B cell (primary cell): ENCODE measurements around the gene RTN4IP1. TPM values are rescaled to one million over a fixed set of nuclear protein-coding genes. Genes with fewer than 3 reads are reported as not detected.
"Not testable (repeated sequence)": the region's sequence is repeated elsewhere in the genome, so short reads cannot be mapped to it uniquely, and the experiment has no call there.

Source experiments
- ATAC-seq: fragments of 200-7000 bp; cut with Tn5 transposase; one replicate; pipeline ENCODE4 v1.10.0; 2021; ENCODE audit warnings: low read depth, mild to moderate bottlenecking, moderate number of reproducible peaks, moderate library complexity
- CTCF ChIA-PET: fragments of 350-600 bp; sonication (Branson Sonifier 250); formaldehyde crosslinking; loops from one replicate; lab custom pipeline; 2021; ENCODE audit warnings: antibody characterized with exemption, inconsistent platforms; lab: Charles Lee
- POLR2A ChIA-PET: fragments of 350-600 bp; sonication (Branson Sonifier 250); formaldehyde crosslinking; loops from one replicate; lab custom pipeline; 2021; ENCODE audit warnings: antibody characterized with exemption; lab: Charles Lee
- DNase-seq: peaks from one replicate; pipeline ENCODE4 v3.0.0; 2013
- H2AFZ ChIP-seq: 2 replicates; pipeline ENCODE4 v1.6.1; 2012; ENCODE audit warnings: mild to moderate bottlenecking, low read depth, low read length; ENCODE audit not compliant: insufficient read depth, poor library complexity, severe bottlenecking
- H3K27ac ChIP-seq, 2 donors: 1 replicate in 1 of 2; 2 replicates in 1 of 2; pipeline ENCODE4 v1.5.1; 2012 to 2013; ENCODE audit warnings: low read length in 2 of 2, mild to moderate bottlenecking in 2 of 2, moderate library complexity in 1 of 2
- H3K27me3 ChIP-seq, 4 experiments: fragments of 200-600 bp in 1 of 4; sonication (generic) in 1 of 4; replicated peaks in 1 of 4; 1 replicate in 2 of 4; 2 replicates in 2 of 4; pipeline versions ENCODE4 v1.6.1 to v1.7.0; 2013 to 2016; ENCODE audit warnings: low read length in 3 of 4, mild to moderate bottlenecking in 2 of 4, mixed read lengths in 1 of 4, moderate library complexity in 1 of 4; ENCODE audit not compliant: insufficient read depth in 4 of 4, control insufficient read depth in 3 of 4; ENCODE audit errors: control extremely low read depth in 1 of 4
- H3K36me3 ChIP-seq, 2 experiments: replicated peaks in 1 of 2; 1 replicate in 1 of 2; 2 replicates in 1 of 2; pipeline versions ENCODE4 v1.6.1 to v1.7.1; 2013; ENCODE audit warnings: low read length in 1 of 2; ENCODE audit not compliant: insufficient read depth in 2 of 2, control insufficient read depth in 1 of 2; ENCODE audit errors: control extremely low read depth in 1 of 2, extremely low read depth in 1 of 2
- H3K4me1 ChIP-seq, 2 donors: fragments of 200-600 bp in 1 of 2; sonication (generic) in 1 of 2; 1 replicate in 1 of 2; 2 replicates in 1 of 2; pipeline versions ENCODE4 v1.5.1 to v1.6.1; 2013 to 2017; ENCODE audit warnings: low read length in 2 of 2; ENCODE audit not compliant: control insufficient read depth in 2 of 2, insufficient read depth in 2 of 2
- H3K4me2 ChIP-seq: replicated peaks from 2 replicates; pipeline ENCODE3; 2012; ENCODE audit warnings: mild to moderate bottlenecking, low read depth, low read length; ENCODE audit not compliant: poor library complexity, severe bottlenecking
- H3K4me3 ChIP-seq, 5 experiments: fragments of 200-600 bp in 1 of 5; sonication (generic) in 1 of 5; 1 replicate in 3 of 5; 2 replicates in 2 of 5; pipeline versions ENCODE4 v1.5.1 to v1.7.0; 2011 to 2016; ENCODE audit warnings: low read length in 4 of 5, mild to moderate bottlenecking in 4 of 5, low read depth in 2 of 5, control low read depth in 1 of 5, moderate library complexity in 1 of 5; ENCODE audit not compliant: insufficient read depth in 1 of 5; ENCODE audit errors: control extremely low read depth in 1 of 5, extremely low read depth in 1 of 5
- H3K79me2 ChIP-seq: fragments of 200-600 bp; sonication (generic); one replicate; pipeline ENCODE4 v1.6.0; 2016; ENCODE audit warnings: low read length; ENCODE audit not compliant: control insufficient read depth, insufficient read depth
- H3K9ac ChIP-seq: fragments of 200-600 bp; sonication (generic); 2 replicates; pipeline ENCODE4 v1.6.1; 2017; ENCODE audit warnings: mild to moderate bottlenecking, low read length, moderate library complexity
- H3K9me3 ChIP-seq, 3 donors: one replicate each; pipeline versions ENCODE4 v1.6.1 to v1.7.1; 2013; ENCODE audit warnings: low read length in 2 of 3; ENCODE audit not compliant: control insufficient read depth in 2 of 3, insufficient read depth in 1 of 3; ENCODE audit errors: control extremely low read depth in 1 of 3
- H4K20me1 ChIP-seq: 2 replicates; pipeline ENCODE4 v1.6.0; 2012; ENCODE audit warnings: mild to moderate bottlenecking, low read length; ENCODE audit not compliant: insufficient read depth, control insufficient read depth, poor library complexity, severe bottlenecking
- H3K27ac Mint-ChIP-seq: one replicate; pipeline ENCODE4 v1.8.0; 2021; ENCODE audit warnings: mixed read lengths
- H3K27me3 Mint-ChIP-seq: one replicate; pipeline ENCODE4 v1.8.0; 2021; ENCODE audit warnings: mixed read lengths
- H3K4me1 Mint-ChIP-seq: one replicate; pipeline ENCODE4 v1.8.0; 2021; ENCODE audit warnings: mixed read lengths
- H3K4me3 Mint-ChIP-seq: one replicate; pipeline ENCODE4 v1.8.0; 2021; ENCODE audit warnings: mixed read lengths
- H3K9me3 Mint-ChIP-seq: one replicate; pipeline ENCODE4 v1.8.0; 2022; ENCODE audit warnings: mixed read lengths; ENCODE audit not compliant: insufficient read depth
- CTCF ChIP-seq: fragments of 200-600 bp; IDR thresholded peaks from one replicate; pipeline ENCODE4 v1.8.0; 2022; ENCODE audit warnings: antibody characterized with exemption, mild to moderate bottlenecking
- EZH2 ChIP-seq: IDR thresholded peaks from 2 replicates; pipeline ENCODE4 v1.6.1; 2012; ENCODE audit warnings: borderline replicate concordance, low read depth, mild to moderate bottlenecking, moderate library complexity, low read length; ENCODE audit not compliant: insufficient read depth, poor library complexity, severe bottlenecking
- WGBS: methylation state at CpG from one replicate; pipeline ENCODE4 v1.1.5; 2013; ENCODE audit warnings: missing lambda C conversion rate; ENCODE audit not compliant: insufficient coverage; 5-methylcytosine and 5-hydroxymethylcytosine counted together
- intact Hi-C: fragments of 100-400 bp; cut with micrococcal nuclease; formaldehyde crosslinking; loops from one replicate; pipeline ENCODE4 v1.10.0; 2022
- polyA plus RNA-seq: library from polyadenylated mRNA; depleted of rRNA; stranded (reverse); fragments of >200 nt; gene quantifications from 2 replicates; pipeline ENCODE4 v1.2.3, GENCODE V29; 2012
- total RNA-seq, 2 donors: library from RNA; stranded (reverse); fragments of 120-200 nt in 1 of 2; gene quantifications; 1 replicate in 1 of 2; 2 replicates in 1 of 2; pipeline versions ENCODE4 v1.2.3 to v1.2.4, GENCODE V29; 2013 to 2022

The RTN4IP1 gene
- total and polyA plus RNA-seq, 2 donors (not counting 1 experiment from before 2014, with no cell fraction given) = 9.4 to 12.1 TPM

GRCh38 chr6:106628658-106629102 lies 618 bp downstream of the RTN4IP1 start:
- WGBS = 14% methylated on average over 1 of the region's 7 CpGs
- Histone ChIP-seq H3K4me3 (peak overlapping the region; percentile 67 to 98 (median 94)), H3K27me3 (no peaks in the 10 kb centered on the region), H3K79me2 (peaks cover 79% of the 10 kb centered on the region), H3K9me3 (no peaks in the 10 kb centered on the region), H3K9ac (peak overlapping the region; percentile 93), H3K4me1 (peaks cover 43 to 46% of the 10 kb centered on the region in 2 donors), H4K20me1 (no peaks in the 10 kb centered on the region), H3K4me2 (peak overlapping the region; percentile 76), H3K36me3 (no peaks in the 10 kb centered on the region), H2AFZ (peak overlapping the region; percentile 91), H3K27ac (peak overlapping the region; percentile 87 to 97)
- Mint-ChIP-seq H3K4me1 (peaks cover 59% of the 10 kb centered on the region), H3K27ac (peak overlapping the region; percentile 98), H3K4me3 (peak overlapping the region; percentile 98), H3K9me3 (no peaks in the 10 kb centered on the region), H3K27me3 (no peaks in the 10 kb centered on the region)
- DNase-seq (no peak), ATAC-seq (peak; percentile 7)
- intact Hi-C loops = loop anchor here (1.0 to 5.0 kb wide), 9 partner anchors 9 to 400 kb away; partner anchors contain the start of genes ATG5 and MTRES1
- CTCF ChIA-PET = interaction anchor here (0.7 to 2.8 kb wide), 14 partner anchors 9 to 406 kb away, joined by 3 to 16 read pairs (median 4); partner anchors contain the start of gene CD24
- TF ChIP-seq EZH2 (no peak), CTCF (no peak)
- POLR2A ChIA-PET = interaction anchor here (0.6 to 2.1 kb wide), 9 partner anchors 9 to 360 kb away, joined by 3 to 12 read pairs (median 3); no protein-coding TSS in a partner anchor

GRCh38 chr6:106627760-106628159 lies 1.5 kb downstream of the RTN4IP1 start:
- Mint-ChIP-seq H3K27ac (peak overlapping the region; percentile 98), H3K4me1 (peaks cover 60% of the 10 kb centered on the region), H3K4me3 (peak overlapping the region; percentile 98)
- peak overlapping the region; percentile 87 to 97 for H3K27ac ChIP-seq
- peak overlapping the region; percentile 76 for H3K4me2 ChIP-seq
- peak overlapping the region in 3 of 5 experiments; percentile 9 to 96 (median 94) for H3K4me3 ChIP-seq
- H3K9ac ChIP-seq = peak overlapping the region; percentile 93
- not testable (repeated sequence) for DNase-seq, H4K20me1 ChIP-seq, H3K27me3 ChIP-seq, H3K36me3 ChIP-seq, H3K9me3 Mint-ChIP-seq, ATAC-seq, H3K9me3 ChIP-seq, H3K27me3 Mint-ChIP-seq
- ChIA-PET CTCF (interaction anchor here (0.7 to 2.8 kb wide), 8 partner anchors 18 to 407 kb away, joined by 3 to 16 read pairs (median 5); no protein-coding TSS in a partner anchor), POLR2A (interaction anchor here (0.6 to 2.1 kb wide), 2 partner anchors 22 to 29 kb away, joined by 4 to 12 read pairs; no protein-coding TSS in a partner anchor)
- H3K79me2 ChIP-seq = peaks cover 77% of the 10 kb centered on the region
- peak overlapping the region; percentile 91 for H2AFZ ChIP-seq
- H3K4me1 ChIP-seq = peaks cover 40 to 41% of the 10 kb centered on the region in 2 donors
- WGBS = 96% methylated on average over 11 of the region's 16 CpGs
- intact Hi-C loops = loop anchor here (5.0 kb wide), 1 partner anchor 115 kb away; no protein-coding TSS in a partner anchor
